HG03175 (cell line): ENCODE measurements around the gene NACA2.
"Not testable (repeated sequence)": the region's sequence is repeated elsewhere in the genome, so short reads cannot be mapped to it uniquely, and the experiment has no call there.

Source experiments
- ATAC-seq: cut with Tn5 transposase; IDR thresholded peaks from one replicate; pipeline ENCODE4 v1.9.1; 2021; ENCODE audit warnings: mild to moderate bottlenecking, moderate library complexity; ENCODE audit not compliant: unreplicated experiment

The NACA2 gene

GRCh38 chr17:61591018-61591417 lies at the start of gene NACA2:
Gene NACA2 (minus strand): TSS chr17:61591219. CDS start chr17:61591180, 39 bp downstream.
- ATAC-seq: no peak

- no peak for ATAC-seq
Observed at GRCh38 chr17:61639818-61640217, 48.8 kb upstream of the NACA2 start.

GRCh38 chr17:61638087-61638486 lies 47.1 kb upstream of the NACA2 start:
- no peak for ATAC-seq

GRCh38 chr17:61635913-61636432 lies 45.0 kb upstream of the NACA2 start:
- ATAC-seq: no peak

GRCh38 chr17:61634942-61635538 lies 44.0 kb upstream of the NACA2 start:
- no peak for ATAC-seq

- no peak for ATAC-seq
Observed at GRCh38 chr17:61634011-61634539, 43.1 kb upstream of the NACA2 start.

- ATAC-seq: no peak
Observed at GRCh38 chr17:61632826-61633225, 41.8 kb upstream of the NACA2 start.

GRCh38 chr17:61631800-61632199 lies 40.8 kb upstream of the NACA2 start:
- no peak for ATAC-seq

GRCh38 chr17:61628158-61628557 lies 37.1 kb upstream of the NACA2 start:
- not testable (repeated sequence) for ATAC-seq

- no peak for ATAC-seq
Observed at GRCh38 chr17:61627658-61628057, 36.6 kb upstream of the NACA2 start.

- no peak for ATAC-seq
Observed at GRCh38 chr17:61627125-61627524, 36.1 kb upstream of the NACA2 start.

GRCh38 chr17:61625564-61625963 lies 34.5 kb upstream of the NACA2 start:
- no peak for ATAC-seq

- no peak for ATAC-seq
Observed at GRCh38 chr17:61624951-61625350, 33.9 kb upstream of the NACA2 start.

- no peak for ATAC-seq
Observed at GRCh38 chr17:61621317-61621716, 30.3 kb upstream of the NACA2 start.

GRCh38 chr17:61619953-61620352 lies 28.9 kb upstream of the NACA2 start:
- ATAC-seq: no peak

- ATAC-seq: no peak
Observed at GRCh38 chr17:61619493-61619892, 28.5 kb upstream of the NACA2 start.

- no peak for ATAC-seq
Observed at GRCh38 chr17:61618950-61619349, 27.9 kb upstream of the NACA2 start.

GRCh38 chr17:61617330-61617729 lies 26.3 kb upstream of the NACA2 start:
- ATAC-seq: no peak

GRCh38 chr17:61616783-61617182 lies 25.8 kb upstream of the NACA2 start:
- no peak for ATAC-seq

GRCh38 chr17:61614219-61614618 lies 23.2 kb upstream of the NACA2 start:
- ATAC-seq: no peak

- no peak for ATAC-seq
Observed at GRCh38 chr17:61611323-61611722, 20.3 kb upstream of the NACA2 start.

GRCh38 chr17:61605692-61606091 lies 14.7 kb upstream of the NACA2 start:
- ATAC-seq: no peak

GRCh38 chr17:61601297-61601696 lies 10.3 kb upstream of the NACA2 start:
- no peak for ATAC-seq
